Nasal cavity respiratory epithelium epithelial cell of viscerocranial mucosa (primary cell): ENCODE measurements around the gene HERC6. TPM values are rescaled to one million over a fixed set of nuclear protein-coding genes. Genes with fewer than 3 reads are reported as not detected.

Experiments
- total RNA-seq: library from RNA; depleted of rRNA; stranded (reverse); fragments of >200 nt; gene quantifications from 2 replicates; pipeline ENCODE4 v1.2.3, GENCODE V29; 2014

The HERC6 gene
- 4.4 and 7.8 TPM in 2 replicates for total RNA-seq

GRCh38 chr4:88378691-88379559, at the start of gene HERC6:
TSS of gene HERC6 (plus strand) at chr4:88378852. CDS start at chr4:88378922, 70 bp downstream.

GRCh38 chr4:88456670-88457306, 78.1 kb downstream of the HERC6 start, which contains the start of gene HERC5:
TSS of gene HERC5 (plus strand) at chr4:88457119. CDS start at chr4:88457270, 151 bp downstream.

Other genes with a start within 250 kb of the HERC6 start
- 0.21 and 0.68 TPM in 2 replicates for gene ABCG2, start 220.2 kb upstream of the HERC6 start, total RNA-seq
- 9.3 and 13.0 TPM in 2 replicates for gene PPM1K, start 94.3 kb upstream of the HERC6 start, total RNA-seq
- gene HERC5, start 78.3 kb downstream of the HERC6 start, total RNA-seq, result 1.1 and 2.4 TPM in 2 replicates
- gene PYURF, start 144.9 kb downstream of the HERC6 start, total RNA-seq, result 74.0 and 106 TPM in 2 replicates
- gene HERC3, start 213.6 kb downstream of the HERC6 start, total RNA-seq, result 31.1 and 33.4 TPM in 2 replicates